Hair follicle dermal papilla cell (primary cell): ENCODE data around the gene GDI2. TPM values are rescaled to one million over a fixed set of nuclear protein-coding genes. Genes with fewer than 3 reads are reported as not detected.

Experiments
- total RNA-seq: library from RNA; depleted of rRNA; stranded (reverse); fragments of >200 nt; gene quantifications from 2 replicates; pipeline ENCODE4 v1.2.3, GENCODE V29; 2012

Gene GDI2
- total RNA-seq = 385 and 422 TPM in 2 replicates

DNA sequence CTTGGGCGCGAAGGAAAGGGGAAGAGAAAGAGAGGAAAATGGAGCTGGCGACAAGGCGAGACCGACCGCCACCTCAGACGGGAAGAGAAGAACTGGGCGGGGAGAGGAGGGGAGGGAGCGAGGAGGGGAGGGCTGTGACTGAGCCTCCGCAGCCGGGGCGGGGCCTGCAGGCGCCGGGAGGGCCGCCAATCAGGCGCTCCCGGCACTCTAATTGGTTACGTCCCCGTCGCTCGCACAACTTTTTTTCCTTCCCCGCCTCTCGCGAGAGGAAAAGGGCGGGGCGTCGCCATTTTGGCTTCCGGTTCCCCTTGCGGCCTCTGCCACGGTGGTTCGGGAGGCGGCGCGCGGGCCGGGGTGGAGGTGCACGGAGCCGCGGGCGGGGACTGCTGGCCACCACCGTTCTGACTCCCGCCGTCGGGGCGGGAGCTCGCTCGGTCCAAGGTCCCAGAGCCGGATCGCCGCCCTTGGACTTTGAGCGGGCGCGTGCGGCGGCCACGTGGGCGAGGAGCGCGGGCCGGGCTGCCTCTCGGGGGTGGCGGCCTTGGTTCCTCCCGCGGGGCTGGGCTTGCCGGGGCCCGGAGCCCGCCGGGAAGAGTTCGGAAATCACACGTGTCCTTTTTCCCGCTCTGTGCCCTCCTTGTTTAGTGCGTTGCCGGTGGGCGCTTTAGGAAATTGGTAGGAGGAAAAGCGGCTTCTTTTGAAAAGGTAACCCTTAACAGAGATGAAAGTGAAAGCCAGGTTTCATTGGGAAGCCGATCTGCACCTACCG, at the start of gene GDI2:
GDI2 (minus strand) TSS at position 94 of the 769 bp plus-strand sequence. CDS start 176 bp downstream, outside the sequence.

Other genes with a start within 250 kb of the GDI2 start
- gene ASB13, start 146.8 kb downstream of the GDI2 start, total RNA-seq = 32.3 and 33.4 TPM in 2 replicates
- gene TASOR2, start 128.6 kb downstream of the GDI2 start, total RNA-seq = 86.7 and 108 TPM in 2 replicates
- gene ANKRD16, start 76.5 kb upstream of the GDI2 start, total RNA-seq = 7.3 and 7.5 TPM in 2 replicates
- gene FBH1, start 76.8 kb upstream of the GDI2 start, total RNA-seq = 81.0 and 114 TPM in 2 replicates
- 3.0 and 3.4 TPM in 2 replicates for gene IL15RA, start 164.1 kb upstream of the GDI2 start, total RNA-seq
- not detected in 2 replicates for gene IL2RA, start 248.9 kb upstream of the GDI2 start, total RNA-seq